Measurements from ENCODE around the gene GPA33. TPM values are rescaled to one million over a fixed set of nuclear protein-coding genes. Genes with fewer than 3 reads are reported as not detected.

Gene GPA33
- total and polyA plus RNA-seq, 2 donors (not counting 1 experiment from before 2014, with no cell fraction given) = not detected

DNA sequence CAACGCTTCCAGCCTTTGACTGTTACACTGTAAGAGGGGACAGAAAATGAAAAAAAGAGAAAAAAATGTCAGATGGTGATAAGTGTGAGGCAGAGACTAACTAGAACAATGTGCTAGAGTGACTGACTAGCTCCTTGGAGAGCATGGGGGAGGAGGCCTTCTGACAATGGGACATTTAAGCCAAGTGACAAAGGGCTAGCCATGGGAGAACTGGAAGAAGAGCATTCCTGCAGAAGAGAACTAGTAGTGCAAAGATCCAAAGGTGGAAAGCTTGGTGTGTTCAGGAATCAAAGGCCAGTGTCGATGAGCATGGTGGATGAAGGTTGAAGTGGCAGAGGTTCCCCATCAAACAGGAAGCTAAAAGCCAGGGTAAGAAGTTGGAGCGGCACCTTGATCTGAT, 29.5 kb upstream of the GPA33 start:
- Histone ChIP-seq H3K4me2 (ENCODE audit: extremely low read depth, insufficient read depth, low read length) (no peak overlapping the region), H3K27ac (ENCODE audit: insufficient read depth, low read length) (no peak overlapping the region), H2AFZ (ENCODE audit: low read length) (no peak overlapping the region), H3K36me3 (ENCODE audit: control insufficient read depth, insufficient read depth, low read length) (no peaks in the 10 kb centered on the region), H3K79me2 (ENCODE audit: control insufficient read depth, insufficient read depth, low read length) (no peaks in the 10 kb centered on the region), H3K27me3 (ENCODE audit: control insufficient read depth, insufficient read depth, low read length) (no peaks in the 10 kb centered on the region), H3K4me3 (replicated peaks in 1 of 4; ENCODE audit: control extremely low read depth in 1 of 4, insufficient read depth in 1 of 4, low read depth in 3 of 4, low read length in 4 of 4) (no peak overlapping the region), H4K20me1 (ENCODE audit: control insufficient read depth, extremely low read depth, insufficient read depth, low read length) (no peaks in the 10 kb centered on the region), H3K9ac (ENCODE audit: insufficient read depth, low read length) (no peak overlapping the region), H3K9me3 (ENCODE audit: control insufficient read depth, insufficient read depth, low read depth, low read length) (no peaks in the 10 kb centered on the region), H3K4me1 (ENCODE audit: control insufficient read depth, extremely low read depth, insufficient read depth, low read length) (no peaks in the 10 kb centered on the region)
- TF ChIP-seq EZH2 (IDR thresholded peaks at IDR 0.05; ENCODE audit: low read length, missing control alignments) = no peak
- TF ChIP-seq, protein P1, sequence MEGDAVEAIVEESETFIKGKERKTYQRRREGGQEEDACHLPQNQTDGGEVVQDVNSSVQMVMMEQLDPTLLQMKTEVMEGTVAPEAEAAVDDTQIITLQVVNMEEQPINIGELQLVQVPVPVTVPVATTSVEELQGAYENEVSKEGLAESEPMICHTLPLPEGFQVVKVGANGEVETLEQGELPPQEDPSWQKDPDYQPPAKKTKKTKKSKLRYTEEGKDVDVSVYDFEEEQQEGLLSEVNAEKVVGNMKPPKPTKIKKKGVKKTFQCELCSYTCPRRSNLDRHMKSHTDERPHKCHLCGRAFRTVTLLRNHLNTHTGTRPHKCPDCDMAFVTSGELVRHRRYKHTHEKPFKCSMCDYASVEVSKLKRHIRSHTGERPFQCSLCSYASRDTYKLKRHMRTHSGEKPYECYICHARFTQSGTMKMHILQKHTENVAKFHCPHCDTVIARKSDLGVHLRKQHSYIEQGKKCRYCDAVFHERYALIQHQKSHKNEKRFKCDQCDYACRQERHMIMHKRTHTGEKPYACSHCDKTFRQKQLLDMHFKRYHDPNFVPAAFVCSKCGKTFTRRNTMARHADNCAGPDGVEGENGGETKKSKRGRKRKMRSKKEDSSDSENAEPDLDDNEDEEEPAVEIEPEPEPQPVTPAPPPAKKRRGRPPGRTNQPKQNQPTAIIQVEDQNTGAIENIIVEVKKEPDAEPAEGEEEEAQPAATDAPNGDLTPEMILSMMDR (conservative IDR thresholded peaks at IDR 0.05 in 1 of 2, IDR thresholded peaks at IDR 0.05 in 1 of 2; ENCODE audit: low read depth in 1 of 2, low read length in 2 of 2) = no peak
- DNase-seq (ENCODE audit: low read depth in 2 of 2) = no peak

DNA sequence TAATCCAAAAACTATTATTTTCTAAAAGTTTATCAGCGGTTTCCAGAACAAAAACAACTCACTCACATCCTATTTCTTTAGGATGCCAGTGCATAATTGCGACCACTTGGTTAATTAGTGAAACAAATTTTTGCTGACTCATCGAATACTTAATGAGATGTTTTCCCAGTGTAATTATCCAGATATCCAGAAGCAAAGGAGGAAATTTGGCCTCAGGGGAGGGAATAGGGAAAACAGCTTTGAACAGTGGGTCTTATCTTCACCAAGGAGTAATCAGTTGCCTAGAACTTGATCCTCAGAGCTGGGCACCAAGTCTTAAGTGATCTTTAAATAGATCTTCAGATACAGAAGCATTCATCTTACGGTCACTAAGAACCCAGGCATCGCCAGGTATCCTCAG, 28.0 kb upstream of the GPA33 start:
- H3K4me2 ChIP-seq (ENCODE audit: extremely low read depth, insufficient read depth, low read length) = no peak overlapping the region
- no peaks in the 10 kb centered on the region for H3K4me1 ChIP-seq (ENCODE audit: control insufficient read depth, extremely low read depth, insufficient read depth, low read length)
- H3K79me2 ChIP-seq (ENCODE audit: control insufficient read depth, insufficient read depth, low read length) = no peaks in the 10 kb centered on the region
- no peak overlapping the region for H3K9ac ChIP-seq (ENCODE audit: insufficient read depth, low read length)
- no peak overlapping the region for H2AFZ ChIP-seq (ENCODE audit: low read length)
- H3K9me3 ChIP-seq (ENCODE audit: control insufficient read depth, insufficient read depth, low read depth, low read length) = no peaks in the 10 kb centered on the region
- no peak overlapping the region for H3K27ac ChIP-seq (ENCODE audit: insufficient read depth, low read length)
- H4K20me1 ChIP-seq (ENCODE audit: control insufficient read depth, extremely low read depth, insufficient read depth, low read length) = no peaks in the 10 kb centered on the region
- no peak for DNase-seq (ENCODE audit: low read depth in 2 of 2)
- H3K36me3 ChIP-seq (ENCODE audit: control insufficient read depth, insufficient read depth, low read length) = no peaks in the 10 kb centered on the region
- no peak overlapping the region for H3K4me3 ChIP-seq (replicated peaks in 1 of 4; ENCODE audit: control extremely low read depth in 1 of 4, insufficient read depth in 1 of 4, low read depth in 3 of 4, low read length in 4 of 4)
- TF ChIP-seq EZH2 (IDR thresholded peaks at IDR 0.05; ENCODE audit: low read length, missing control alignments) = no peak
- TF ChIP-seq, protein P1 (conservative IDR thresholded peaks at IDR 0.05 in 1 of 2, IDR thresholded peaks at IDR 0.05 in 1 of 2; ENCODE audit: low read depth in 1 of 2, low read length in 2 of 2) = no peak
- no peaks in the 10 kb centered on the region for H3K27me3 ChIP-seq (ENCODE audit: control insufficient read depth, insufficient read depth, low read length)

DNA sequence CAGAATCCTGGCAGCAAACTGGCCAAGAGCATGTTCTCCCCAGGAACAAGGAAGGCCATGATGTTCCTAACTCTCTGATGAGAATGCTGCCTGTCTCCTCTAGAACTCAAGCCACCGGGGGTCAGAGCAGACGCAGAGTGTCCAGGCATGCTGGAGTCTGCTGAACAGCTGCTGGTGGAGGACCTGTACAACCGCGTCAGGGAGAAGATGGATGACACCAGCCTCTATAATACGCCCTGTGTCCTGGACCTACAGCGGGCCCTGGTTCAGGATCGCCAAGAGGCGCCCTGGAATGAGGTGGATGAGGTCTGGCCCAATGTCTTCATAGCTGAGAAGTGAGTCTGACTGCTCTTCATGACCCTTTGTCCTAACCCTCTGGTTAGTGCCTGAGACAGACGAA, 27.0 kb upstream of the GPA33 start:
- no peak for DNase-seq (ENCODE audit: low read depth in 2 of 2)
- Histone ChIP-seq H4K20me1 (ENCODE audit: control insufficient read depth, extremely low read depth, insufficient read depth, low read length) (no peaks in the 10 kb centered on the region), H3K4me1 (ENCODE audit: control insufficient read depth, extremely low read depth, insufficient read depth, low read length) (no peaks in the 10 kb centered on the region), H3K9ac (ENCODE audit: insufficient read depth, low read length) (no peak overlapping the region), H2AFZ (ENCODE audit: low read length) (no peak overlapping the region), H3K4me3 (replicated peaks in 1 of 4; ENCODE audit: control extremely low read depth in 1 of 4, insufficient read depth in 1 of 4, low read depth in 3 of 4, low read length in 4 of 4) (no peak overlapping the region), H3K27ac (ENCODE audit: insufficient read depth, low read length) (no peak overlapping the region), H3K27me3 (ENCODE audit: control insufficient read depth, insufficient read depth, low read length) (no peaks in the 10 kb centered on the region), H3K4me2 (ENCODE audit: extremely low read depth, insufficient read depth, low read length) (no peak overlapping the region), H3K9me3 (ENCODE audit: control insufficient read depth, insufficient read depth, low read depth, low read length) (no peaks in the 10 kb centered on the region), H3K36me3 (ENCODE audit: control insufficient read depth, insufficient read depth, low read length) (no peaks in the 10 kb centered on the region), H3K79me2 (ENCODE audit: control insufficient read depth, insufficient read depth, low read length) (no peaks in the 10 kb centered on the region)
- TF ChIP-seq EZH2 (IDR thresholded peaks at IDR 0.05; ENCODE audit: low read length, missing control alignments) = no peak
- TF ChIP-seq, protein P1 (conservative IDR thresholded peaks at IDR 0.05 in 1 of 2, IDR thresholded peaks at IDR 0.05 in 1 of 2; ENCODE audit: low read depth in 1 of 2, low read length in 2 of 2) = no peak
